Natural killer cell (primary cell): ENCODE measurements around the gene NMNAT2. TPM values are rescaled to one million over a fixed set of nuclear protein-coding genes. Genes with fewer than 3 reads are reported as not detected.

Experiments
- ATAC-seq, 3 donors: fragments of 150-1000 bp in 2 of 3; fragments of 200-7000 bp in 1 of 3; cut with Tn5 transposase; 1 replicate in 1 of 3; 2 replicates in 2 of 3; pipeline ENCODE4 v1.10.0; 2021; ENCODE audit warnings: mild to moderate bottlenecking in 2 of 3, moderate library complexity in 2 of 3
- DNase-seq, 2 donors: peaks; one replicate each; pipeline versions ENCODE4 v3.0.0 to v3.0.0-alpha.2; 2013 to 2021; ENCODE audit warnings: mixed read lengths in 1 of 2
- H3K27ac ChIP-seq: one replicate; pipeline ENCODE4 v1.5.1; 2013; ENCODE audit warnings: mild to moderate bottlenecking, low read length
- H3K27me3 ChIP-seq: one replicate; pipeline ENCODE4 v1.6.1; 2013; ENCODE audit warnings: low read length; ENCODE audit not compliant: control insufficient read depth, insufficient read depth
- H3K36me3 ChIP-seq: one replicate; pipeline ENCODE4 v1.6.1; 2013; ENCODE audit warnings: low read length; ENCODE audit not compliant: control insufficient read depth, insufficient read depth
- H3K4me1 ChIP-seq: one replicate; pipeline ENCODE4 v1.6.1; 2013; ENCODE audit warnings: low read length; ENCODE audit not compliant: control insufficient read depth, insufficient read depth
- H3K4me3 ChIP-seq: one replicate; pipeline ENCODE4 v1.5.1; 2013; ENCODE audit warnings: low read length
- H3K9me3 ChIP-seq: one replicate; pipeline ENCODE4 v1.6.1; 2013; ENCODE audit warnings: low read length; ENCODE audit not compliant: control insufficient read depth, insufficient read depth
- H3K27ac Mint-ChIP-seq, 2 donors: one replicate each; pipeline ENCODE4 v1.8.0; 2022; ENCODE audit warnings: mild to moderate bottlenecking in 2 of 2, mixed read lengths in 2 of 2, moderate library complexity in 1 of 2
- H3K27me3 Mint-ChIP-seq, 2 donors: one replicate each; pipeline ENCODE4 v1.8.0; 2022; ENCODE audit warnings: low read depth in 2 of 2, mixed read lengths in 2 of 2
- H3K36me3 Mint-ChIP-seq: one replicate; pipeline ENCODE4 v1.8.0; 2022; ENCODE audit warnings: mixed read lengths
- H3K4me1 Mint-ChIP-seq, 2 donors: one replicate each; pipeline ENCODE4 v1.8.0; 2022; ENCODE audit warnings: mixed read lengths in 2 of 2
- H3K4me3 Mint-ChIP-seq: one replicate; pipeline ENCODE4 v1.8.0; 2022; ENCODE audit warnings: mild to moderate bottlenecking, moderate library complexity, mixed read lengths
- H3K9me3 Mint-ChIP-seq, 2 donors: one replicate each; pipeline ENCODE4 v1.8.0; 2022; ENCODE audit warnings: mixed read lengths in 2 of 2
- CTCF ChIP-seq: fragments of 200-600 bp; IDR thresholded peaks from one replicate; pipeline ENCODE4 v1.8.0; 2022; ENCODE audit warnings: antibody characterized with exemption
- WGBS: methylation state at CpG from one replicate; pipeline ENCODE4 v1.1.7; 2013; ENCODE audit warnings: missing lambda C conversion rate; ENCODE audit not compliant: insufficient coverage; 5-methylcytosine and 5-hydroxymethylcytosine counted together
- intact Hi-C: fragments of 100-400 bp; cut with micrococcal nuclease; formaldehyde crosslinking; loops from one replicate; pipeline ENCODE4 v1.14.2; 2022
- total RNA-seq, 4 donors: library from RNA; stranded (reverse); fragments of 120-200 nt in 1 of 4; gene quantifications; one replicate each; pipeline versions ENCODE4 v1.2.3 to v1.2.4, GENCODE V29; 2013 to 2022

NMNAT2 gene
- total RNA-seq, 3 donors from 2014 or later (not counting 1 experiment from before 2014, with no cell fraction given) = not detected

GRCh38 chr1:183198463-183198862 is 219.7 kb downstream of the NMNAT2 start:
- intact Hi-C loops = no loop called here
- Mint-ChIP-seq H3K27me3 (peaks cover 9 to 18% of the 10 kb centered on the region in 2 donors), H3K4me1 (peaks cover 8 to 11% of the 10 kb centered on the region in 2 donors), H3K4me3 (no peak overlapping the region), H3K27ac (no peak overlapping the region), H3K9me3 (no peaks in the 10 kb centered on the region), H3K36me3 (no peaks in the 10 kb centered on the region)
- TF ChIP-seq CTCF = no peak
- H3K4me3 ChIP-seq = no peak overlapping the region
- H3K9me3 ChIP-seq = no peaks in the 10 kb centered on the region
- 91% methylated on average over 7 of the region's 9 CpGs for WGBS
- no peak for ATAC-seq
- DNase-seq = no peak
- no peaks in the 10 kb centered on the region for H3K36me3 ChIP-seq
- no peaks in the 10 kb centered on the region for H3K27me3 ChIP-seq
- no peak overlapping the region for H3K27ac ChIP-seq
- H3K4me1 ChIP-seq = peaks cover 4% of the 10 kb centered on the region

Other genes with a start within 250 kb of the NMNAT2 start
- not detected for gene LAMC2, start 232.1 kb downstream of the NMNAT2 start, total RNA-seq
- 10 to 100 TPM; 56.5 to 78.5 (median 75.6) TPM for gene SMG7, start 54.1 kb upstream of the NMNAT2 start, total RNA-seq
- 10 to 100 TPM; 10.4 to 21.7 (median 14.8) TPM for gene NCF2, start 172.1 kb upstream of the NMNAT2 start, total RNA-seq
- gene ARPC5, start 217.4 kb upstream of the NMNAT2 start, total RNA-seq = 100 to 1,000 TPM; 103 to 120 (median 113) TPM
- not detected for gene APOBEC4, start 234.9 kb upstream of the NMNAT2 start, total RNA-seq